GF-D8 (cell line): ENCODE data around the gene CEP63.
"Not testable (repeated sequence)": the region's sequence is repeated elsewhere in the genome, so short reads cannot be mapped to it uniquely, and the experiment has no call there.

Source experiments
- DNase-seq: peaks from one replicate; lab custom pipeline; 2025; lab: John Stamatoyannopoulos, UW

Gene CEP63

DNA sequence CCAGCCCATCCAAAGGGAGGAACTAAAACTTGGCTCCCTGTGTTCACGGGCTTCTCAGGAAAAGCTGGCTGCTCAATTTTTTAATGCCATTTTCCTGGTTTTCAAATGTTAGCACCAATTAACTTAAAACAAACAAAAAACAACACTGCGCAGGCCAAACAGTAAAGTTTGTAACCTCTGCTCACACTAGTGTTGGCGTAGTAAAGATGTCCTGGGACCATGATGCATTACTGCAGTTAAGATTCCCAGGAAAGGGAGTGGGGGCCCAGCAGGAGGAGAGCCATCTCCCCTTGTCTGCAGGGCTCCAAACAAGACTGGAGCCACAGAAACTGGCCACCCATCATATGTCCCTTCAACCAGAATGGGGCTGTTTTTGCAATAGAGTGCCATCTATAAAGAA lies 91.0 kb downstream of the CEP63 start:
- DNase-seq, result no peak

DNA sequence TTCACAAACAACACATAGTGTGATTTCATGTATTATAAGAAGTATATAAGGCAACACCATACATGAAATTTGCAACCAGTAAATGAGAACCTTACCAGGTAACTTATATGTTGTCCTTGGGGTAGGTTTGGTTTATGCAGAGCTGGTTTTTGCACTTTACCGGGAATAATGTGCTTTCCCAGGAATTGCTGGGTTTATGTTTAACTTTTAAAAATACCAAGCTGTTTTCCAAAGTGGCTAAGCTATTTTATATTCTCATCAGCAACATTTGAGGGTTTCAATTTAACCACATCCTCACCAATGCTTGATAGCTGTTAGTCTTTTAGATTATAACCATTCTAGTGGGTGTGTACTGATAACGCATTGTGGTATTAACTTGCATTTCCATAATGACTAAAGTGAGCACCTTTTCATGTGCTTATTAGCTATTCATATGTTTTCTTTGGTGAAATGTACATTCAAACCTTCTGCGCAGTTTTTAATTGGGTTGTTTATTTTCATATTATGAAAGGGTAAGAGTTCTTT lies 93.3 kb downstream of the CEP63 start:
- DNase-seq, result no peak

DNA sequence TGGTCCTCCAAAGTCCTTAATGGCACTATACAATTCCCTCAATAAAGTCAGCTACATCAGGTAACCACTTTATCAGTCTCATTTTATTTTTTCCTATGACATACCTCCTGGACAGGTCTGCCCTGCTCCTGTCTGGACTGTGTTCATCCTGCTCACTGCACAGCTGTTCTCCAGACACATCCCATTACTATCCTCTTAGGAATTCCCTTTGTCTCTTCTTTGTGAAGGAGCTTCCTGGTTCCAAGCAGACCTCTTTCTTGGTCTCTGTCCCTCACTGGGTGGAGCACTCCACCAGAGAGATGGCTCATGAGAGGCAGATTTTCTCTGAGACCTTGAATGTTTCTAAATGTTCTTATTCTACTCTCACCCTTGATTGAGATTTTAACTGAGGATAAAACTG lies 104.9 kb downstream of the CEP63 start:
- no peak for DNase-seq

DNA sequence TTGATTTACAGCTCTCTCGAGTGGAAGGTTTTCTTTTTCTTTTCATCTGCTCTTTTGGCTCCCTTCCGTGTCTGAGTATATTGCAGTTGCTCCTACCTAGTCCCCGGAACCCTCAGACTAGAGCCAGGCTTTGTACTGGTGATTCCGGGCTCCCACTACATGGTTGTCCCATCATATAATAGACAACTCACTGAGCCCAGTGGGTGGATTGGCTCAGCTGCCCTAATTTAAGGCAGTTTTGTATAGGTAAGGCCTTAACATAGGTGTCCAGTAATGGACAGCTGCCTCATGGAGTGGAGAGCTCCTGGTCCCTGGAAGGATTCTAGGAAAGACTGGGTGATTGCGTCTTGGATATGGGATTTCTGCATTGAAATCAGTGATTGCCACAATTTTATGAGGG lies 106.9 kb downstream of the CEP63 start:
- DNase-seq, result no peak

DNA sequence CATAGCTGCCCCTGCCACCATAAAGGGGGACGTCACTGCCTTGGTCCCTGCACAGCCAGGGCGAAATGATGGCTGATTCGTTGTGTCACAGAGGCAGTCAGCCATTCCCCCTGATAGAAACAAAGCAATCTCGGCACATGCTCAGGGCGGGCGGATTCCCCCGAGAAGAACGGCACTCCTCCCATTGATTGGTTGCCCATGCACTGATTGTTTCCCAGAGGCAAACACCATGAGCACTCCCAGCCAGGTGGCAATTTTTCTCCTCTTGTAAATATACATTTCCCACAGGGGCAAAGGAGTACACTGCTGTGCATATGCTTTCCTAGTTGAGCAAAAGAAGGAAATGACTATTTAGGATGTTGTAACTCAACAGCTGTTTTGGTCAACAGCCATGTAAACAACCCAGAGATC lies 108.5 kb downstream of the CEP63 start:
- DNase-seq, result no peak

DNA sequence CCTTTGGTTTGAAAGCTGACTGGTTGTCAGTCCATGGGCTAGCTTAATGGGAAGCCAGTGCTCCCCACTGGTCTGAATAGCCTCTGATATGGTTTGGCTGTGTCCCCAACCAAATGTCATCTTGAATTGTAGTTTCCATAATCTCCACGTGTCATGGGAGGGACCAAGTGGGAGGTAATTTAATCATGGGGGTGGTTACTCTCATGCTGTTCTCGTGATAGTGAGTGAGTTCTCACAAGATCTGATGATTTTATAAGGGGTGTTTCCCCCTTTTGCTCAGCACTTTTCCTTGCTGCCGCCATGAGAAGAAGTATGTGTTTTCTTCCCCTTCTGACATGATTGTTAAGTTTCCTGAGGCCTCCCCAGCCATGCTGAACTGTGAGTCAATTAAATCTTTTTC lies 109.1 kb downstream of the CEP63 start:
- DNase-seq, result not testable (repeated sequence)

DNA sequence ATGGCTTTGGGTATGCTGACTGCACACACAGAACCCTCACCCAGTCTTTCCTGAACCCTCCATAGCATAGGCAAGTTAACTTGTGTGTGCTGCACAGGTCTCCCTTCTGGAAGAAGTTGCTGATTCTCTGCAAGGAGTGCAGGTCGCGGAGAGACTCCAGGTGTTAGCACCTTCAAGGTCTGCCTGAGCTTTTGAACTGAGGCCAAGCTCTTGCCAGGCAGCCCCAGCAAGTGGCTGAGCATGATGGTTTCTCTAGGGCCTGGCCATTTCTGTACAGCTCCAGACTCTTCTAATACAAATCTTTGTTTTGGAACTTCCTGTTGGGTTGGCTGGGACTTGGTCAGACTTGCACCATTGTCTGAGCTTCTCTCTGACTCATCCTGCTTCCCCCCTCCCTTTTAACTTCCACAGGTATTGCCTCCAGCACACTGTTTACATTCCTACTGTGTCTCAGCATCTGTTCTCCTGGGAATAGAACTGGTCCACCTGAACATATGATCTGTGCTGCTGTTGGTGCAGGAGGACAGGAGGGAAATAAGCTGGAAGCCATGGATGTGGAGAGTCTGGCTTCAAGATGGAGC lies 111.6 kb downstream of the CEP63 start:
- no peak for DNase-seq

DNA sequence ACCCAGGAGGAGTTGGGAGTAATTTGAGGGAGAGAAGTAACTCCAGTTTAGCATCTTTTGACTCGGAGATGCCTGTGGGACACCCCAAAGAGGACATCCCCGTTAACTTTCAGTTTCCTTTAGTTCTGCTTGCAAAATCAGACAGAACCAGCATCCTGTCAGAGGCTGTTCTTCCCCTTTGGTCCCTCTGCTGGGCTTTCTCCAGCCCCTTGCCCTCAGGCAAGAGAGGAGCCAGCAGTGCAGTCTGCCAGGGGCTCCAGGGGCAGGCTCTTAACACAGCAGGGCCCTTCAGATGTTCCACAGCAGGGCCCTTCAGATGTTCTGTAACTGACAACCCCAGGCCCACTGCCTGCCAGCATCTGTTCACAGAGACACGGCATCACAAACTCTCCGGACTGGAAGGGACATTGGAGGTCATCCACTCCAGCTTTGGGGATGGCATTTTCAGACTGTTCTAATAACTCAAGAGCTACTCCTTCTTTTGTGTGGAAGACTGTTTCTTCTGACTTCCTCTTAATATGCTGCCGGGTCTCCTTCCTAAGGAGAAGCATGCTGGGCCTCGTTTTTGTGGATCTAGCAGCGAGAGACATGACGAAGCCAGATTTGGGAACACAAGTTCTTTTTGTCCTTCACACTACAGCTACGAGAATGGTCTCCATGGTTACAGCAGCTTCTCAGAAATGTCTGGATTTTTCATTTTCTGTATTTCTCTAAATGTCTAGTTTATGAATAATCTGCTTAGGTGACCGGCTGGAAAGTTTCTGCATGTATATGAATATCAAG lies 113.1 kb downstream of the CEP63 start:
- no peak for DNase-seq

DNA sequence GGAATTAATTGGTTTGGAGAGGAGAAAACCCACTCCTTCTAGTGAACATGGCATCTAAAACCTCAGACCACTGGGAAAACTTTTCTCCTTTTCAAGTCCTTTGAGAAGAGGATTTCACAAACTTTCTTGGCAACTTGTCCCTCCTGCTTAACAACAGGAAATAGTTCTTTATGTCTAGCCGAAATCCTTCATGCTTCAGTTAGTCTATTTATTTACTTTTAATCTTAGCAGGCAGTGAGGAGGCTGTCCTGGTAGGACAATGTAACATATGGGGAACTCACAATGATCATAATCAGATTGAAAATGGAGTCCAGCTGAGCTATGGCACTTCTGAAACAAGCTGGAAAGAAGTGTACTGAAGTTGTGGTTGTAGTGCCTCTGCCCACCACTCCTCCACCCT lies 114.3 kb downstream of the CEP63 start:
- DNase-seq, result peak; percentile 35

DNA sequence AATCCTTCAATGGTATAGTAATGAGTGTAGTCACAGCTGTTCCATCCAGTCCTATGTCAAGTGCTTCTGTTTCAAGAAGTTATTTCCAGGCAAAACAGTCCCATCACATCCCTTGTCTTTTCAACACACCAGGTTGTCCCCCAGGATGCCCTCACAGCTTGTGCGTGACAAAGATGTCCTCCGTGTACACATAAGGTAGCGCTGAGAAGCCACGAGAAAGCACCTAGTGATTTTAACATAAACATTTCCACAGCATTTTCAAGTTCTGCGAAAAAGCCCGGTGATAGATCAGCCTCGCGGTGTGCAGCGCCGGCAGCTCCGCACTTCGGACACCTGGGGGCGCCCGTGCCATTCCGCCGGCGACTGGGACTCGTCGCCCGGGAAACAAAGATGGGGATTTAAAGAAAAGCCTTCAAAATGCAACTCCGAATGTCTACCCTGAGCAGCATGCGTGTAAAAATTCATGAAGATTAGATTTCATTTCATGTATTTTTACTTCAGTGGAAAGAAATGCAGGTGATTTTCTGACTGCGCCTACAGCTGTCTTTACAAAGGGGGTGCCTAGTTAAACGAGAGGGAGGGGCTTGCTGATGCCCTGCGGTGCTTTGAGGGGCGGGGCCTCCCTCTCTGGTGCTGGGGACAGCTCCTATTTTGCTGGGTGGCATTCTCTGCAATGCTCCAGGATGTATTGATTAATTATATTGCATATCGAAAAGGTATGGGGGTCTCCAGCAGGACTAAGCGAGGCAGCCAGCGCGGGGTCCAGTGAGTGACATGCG lies 115.0 kb downstream of the CEP63 start:
- DNase-seq, result peak; percentile 54

DNA sequence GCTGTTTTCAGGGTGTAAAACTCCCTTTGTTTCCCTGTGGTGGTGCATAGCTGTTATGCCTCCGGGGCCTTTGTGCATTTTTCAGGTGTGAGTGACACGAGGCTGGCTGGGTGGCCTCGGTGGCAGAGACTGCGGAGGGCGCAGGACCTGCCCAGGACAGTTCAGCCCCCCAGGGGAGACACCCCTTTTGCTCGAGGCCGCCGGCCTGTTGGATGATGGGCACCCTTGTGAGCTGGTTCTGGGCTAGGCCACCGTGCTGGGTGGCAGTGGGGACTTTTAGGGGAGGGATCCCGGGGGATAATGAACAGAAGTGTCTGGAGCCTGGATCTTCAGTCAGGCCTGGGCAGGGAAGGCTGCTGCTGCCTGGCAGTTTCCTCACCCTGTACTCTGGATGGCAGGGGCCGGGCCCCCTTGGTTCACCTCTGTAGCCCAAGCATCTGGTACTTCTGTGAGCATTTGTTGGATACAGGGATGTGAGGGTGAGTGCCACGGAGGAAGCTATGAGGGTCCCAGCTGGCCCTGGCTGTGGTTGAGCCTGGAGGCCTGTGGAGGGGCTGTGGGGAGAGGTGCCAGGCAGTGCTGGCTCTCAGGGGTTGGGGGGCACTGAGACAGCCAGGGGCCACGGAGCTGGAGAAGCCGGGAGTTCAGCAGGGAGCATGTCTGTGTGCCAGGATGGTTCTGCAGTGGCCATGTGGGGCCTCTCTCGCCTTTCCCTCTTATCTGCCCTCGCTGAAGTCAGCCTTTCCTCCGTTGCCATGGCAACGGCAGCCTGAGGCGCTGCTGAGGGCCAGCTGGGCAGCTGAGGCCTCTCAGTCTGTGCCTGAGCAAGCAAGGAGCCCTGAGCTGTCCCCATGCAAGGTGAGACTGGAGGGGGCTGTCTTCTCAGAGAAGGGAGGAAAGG lies 115.9 kb downstream of the CEP63 start:
- DNase-seq, result peak; percentile 20

DNA sequence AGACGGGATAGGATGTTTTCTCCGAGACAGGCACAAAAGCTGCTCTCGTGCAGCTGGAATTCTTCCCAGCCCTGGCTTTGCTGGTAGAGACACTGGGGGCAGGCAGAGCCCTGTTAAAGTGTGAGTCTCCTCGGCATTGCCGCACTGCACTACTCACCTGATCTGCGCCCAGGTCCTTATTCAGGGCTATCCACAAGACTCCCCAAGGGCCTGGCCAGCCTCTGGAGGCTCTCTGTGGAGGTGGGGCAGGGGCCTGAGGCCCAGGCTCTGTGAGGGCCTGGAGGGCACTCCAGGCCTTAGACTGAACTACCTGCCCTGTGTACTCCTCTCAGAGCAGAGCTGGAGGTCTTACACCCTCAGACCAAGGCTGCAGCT lies 116.6 kb downstream of the CEP63 start:
- no peak for DNase-seq

DNA sequence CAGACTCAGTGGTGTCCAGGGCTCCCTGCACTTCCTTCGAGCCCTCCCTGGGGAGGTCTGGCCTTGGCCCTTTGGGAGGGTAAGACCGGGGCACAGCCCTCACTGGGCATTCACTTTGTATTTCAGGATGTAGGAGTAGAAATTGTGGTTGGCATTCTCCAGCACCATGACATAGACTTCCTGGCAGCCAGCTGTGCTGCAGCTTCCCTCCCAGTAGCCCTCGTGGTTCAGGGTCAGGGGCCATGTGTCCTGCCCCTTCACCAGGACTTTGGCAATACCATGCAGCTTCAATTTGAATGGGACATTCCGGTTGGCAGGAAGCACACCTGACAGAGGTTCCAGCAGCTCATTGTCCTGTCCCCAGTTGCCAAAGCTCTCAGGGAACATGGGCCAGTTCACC lies 117.6 kb downstream of the CEP63 start:
- peak; percentile 75 for DNase-seq

DNA sequence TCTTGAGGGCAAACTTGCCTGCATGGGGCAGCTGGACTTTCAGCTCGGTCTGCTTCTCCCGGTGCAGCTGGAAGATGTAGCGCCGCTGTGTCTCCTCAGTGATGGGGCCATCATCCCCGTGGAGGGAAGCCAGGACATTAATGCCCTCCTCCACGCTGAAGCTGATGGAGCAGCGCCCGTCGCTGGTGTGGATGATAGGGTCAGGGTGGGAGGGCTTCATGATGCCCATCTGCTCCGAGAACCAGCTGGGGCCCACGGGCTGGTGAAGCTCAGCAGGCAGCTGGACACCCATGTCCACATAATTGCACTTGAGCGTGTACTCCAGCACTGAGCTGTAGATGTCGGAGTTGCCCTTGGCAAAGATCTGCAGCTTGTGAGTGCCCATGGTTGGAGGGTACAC lies 118.1 kb downstream of the CEP63 start:
- DNase-seq, result no peak

DNA sequence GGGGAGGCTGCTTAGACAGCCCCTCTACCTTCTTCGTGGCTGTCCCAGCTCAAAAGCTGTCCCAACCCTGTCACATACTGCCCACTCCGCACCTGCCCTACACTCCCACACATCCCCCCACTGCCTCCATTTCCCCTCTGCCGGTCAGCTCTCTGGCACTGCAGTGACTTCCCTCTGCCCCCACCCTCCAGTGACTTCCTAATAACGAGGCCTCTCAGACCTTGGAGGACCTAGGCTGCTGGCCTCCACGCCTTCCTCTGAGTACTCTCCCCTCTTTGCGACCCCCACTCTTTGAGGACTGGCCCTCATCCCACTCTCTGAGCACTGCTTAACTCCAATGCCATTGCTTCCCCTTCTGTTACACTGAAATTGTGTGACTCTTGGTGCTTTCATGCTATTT lies 119.7 kb downstream of the CEP63 start:
- DNase-seq, result peak; percentile 54

DNA sequence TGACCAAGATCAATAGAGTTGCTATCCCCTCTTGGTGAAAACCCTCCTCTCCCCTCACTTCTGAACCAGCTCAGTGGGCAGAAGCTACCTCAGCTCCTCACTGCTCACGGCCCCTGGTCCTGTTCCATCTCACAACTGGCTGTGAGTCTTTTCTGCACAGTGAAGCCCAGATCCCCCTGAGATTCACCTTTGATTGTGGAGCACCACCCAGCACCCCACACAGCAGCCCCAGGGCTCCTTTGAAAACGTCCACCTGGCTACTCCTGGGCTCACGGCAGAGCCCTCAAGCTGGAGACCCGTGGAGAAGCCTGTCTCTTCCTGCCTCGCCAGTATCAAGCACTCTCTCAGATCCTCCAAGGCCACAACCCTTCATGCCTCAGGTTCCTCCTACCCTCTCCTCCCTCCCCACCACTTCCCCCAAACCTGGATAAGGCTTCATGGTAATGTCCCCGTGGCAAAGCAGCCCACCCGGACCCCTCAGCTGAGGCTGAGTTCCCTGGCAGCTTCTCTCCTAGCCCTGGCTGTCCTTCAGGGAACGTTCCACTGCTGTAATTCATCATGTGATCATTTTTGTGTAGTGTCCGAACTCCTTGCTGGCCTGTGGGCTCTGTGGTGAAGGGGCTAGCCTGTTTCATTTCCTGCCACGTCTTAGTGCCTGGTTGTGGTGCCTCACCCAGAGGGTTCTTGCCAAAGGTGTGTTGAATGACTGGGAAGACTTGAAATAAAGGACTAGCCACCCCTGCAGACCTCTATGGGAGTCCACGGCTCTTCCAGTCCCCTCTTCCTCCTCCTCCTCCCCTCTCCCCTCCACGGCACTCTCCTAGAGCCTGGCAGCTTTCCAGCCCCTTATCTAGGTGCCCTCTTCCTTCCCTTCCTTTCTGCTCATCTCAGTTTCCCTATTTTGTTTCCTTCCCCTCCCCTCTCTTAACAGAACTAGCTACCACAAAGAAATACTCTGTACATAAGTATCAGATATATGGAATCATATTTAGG lies 120.5 kb downstream of the CEP63 start:
- DNase-seq, result peak; percentile 98

DNA sequence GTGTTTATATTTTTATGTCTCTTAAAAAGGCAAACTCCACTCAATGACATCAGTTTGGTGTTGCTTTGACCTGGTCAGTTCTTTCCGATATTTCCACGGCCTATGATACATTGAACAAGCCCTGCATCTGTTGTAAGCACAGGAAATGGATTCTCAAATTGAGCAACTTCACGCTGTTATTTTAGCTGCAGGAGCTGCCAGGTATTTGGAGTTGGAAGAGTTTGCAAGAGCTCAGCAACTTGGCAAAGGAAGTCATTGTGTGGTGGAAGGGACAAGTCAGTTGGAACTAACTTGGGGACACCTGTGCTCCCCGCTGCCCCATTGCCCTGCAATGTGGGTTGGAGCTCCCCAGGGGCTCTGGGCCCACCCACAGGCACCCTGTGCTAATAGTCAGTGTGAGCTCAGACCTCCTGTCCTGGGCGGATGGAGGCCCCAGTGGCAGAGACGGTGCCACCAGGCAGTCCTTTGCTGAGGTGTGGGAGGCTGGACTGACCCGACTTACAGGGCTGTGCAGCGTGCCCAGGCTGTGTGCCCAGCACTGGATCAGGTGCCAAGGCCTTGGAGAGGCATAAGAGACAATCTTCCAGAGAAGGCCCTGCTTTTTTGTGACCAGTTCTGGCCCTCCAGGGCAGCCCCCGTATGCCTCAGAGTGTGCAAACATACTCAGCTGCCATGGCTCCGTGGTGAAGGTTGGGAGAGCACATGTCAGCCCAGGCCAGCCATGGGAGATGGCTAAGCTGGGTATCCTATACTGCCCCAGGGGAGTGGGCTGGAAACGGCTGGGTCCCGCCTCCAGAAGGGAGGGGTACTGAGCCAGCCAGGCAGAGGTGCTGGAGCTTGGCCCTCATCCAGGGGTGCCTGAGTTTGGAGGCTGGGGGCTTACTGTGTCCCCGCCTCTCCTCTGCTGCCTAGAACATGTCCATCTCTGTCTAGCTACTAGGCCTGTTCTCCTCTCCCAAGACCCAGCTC lies 121.5 kb downstream of the CEP63 start:
- peak; percentile 97 for DNase-seq

DNA sequence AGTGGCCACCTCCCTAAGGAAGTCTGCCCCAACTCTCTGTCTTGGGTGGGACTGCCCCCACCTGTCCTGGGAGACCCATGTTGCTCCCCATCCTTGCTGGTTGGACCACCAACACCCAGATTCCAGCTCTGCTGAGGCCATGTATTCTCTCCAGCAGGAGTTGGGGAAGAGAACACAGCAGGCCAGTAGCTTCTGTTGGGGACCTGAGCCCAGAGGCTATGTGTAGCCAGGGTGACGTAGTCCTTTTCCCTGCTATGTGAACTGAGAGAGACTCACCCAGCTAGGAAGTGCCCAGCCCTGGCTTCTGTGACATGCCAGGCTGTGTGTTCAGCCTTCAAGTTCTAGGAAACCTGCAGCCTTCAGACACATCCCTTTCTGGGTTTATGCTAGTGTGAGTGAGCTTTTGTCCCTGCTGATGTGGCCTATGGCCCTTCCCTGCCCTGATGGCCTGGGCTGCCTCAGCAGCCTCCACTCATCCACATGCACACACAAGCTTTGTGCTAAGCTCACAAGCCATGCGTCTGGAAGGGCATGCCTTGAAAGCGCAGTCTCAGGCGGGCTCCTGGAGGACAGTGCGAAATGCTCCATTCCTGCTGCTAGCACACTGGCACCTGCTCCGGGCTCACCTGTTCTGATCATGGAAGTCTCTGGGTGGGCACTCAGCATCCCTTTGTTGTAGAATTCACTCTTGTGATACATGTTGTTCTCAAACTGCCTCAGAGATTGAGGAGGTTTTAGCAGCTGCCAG lies 122.3 kb downstream of the CEP63 start:
- no peak for DNase-seq
